NT2/D1 (cell line): ENCODE data around the gene KIF26A.

Experiments used
- YY1 ChIP-seq: IDR thresholded peaks from 2 replicates; pipeline ENCODE4 v1.6.1; 2011; ENCODE audit not compliant: insufficient read length, insufficient read depth
- ZNF274 ChIP-seq: IDR thresholded peaks from 2 replicates; pipeline ENCODE4 v1.6.1; 2011; ENCODE audit warnings: mild to moderate bottlenecking, low read depth, low read length

GRCh38 chr14:104210817-104211195 lies 72.4 kb downstream of the KIF26A start:
- TF ChIP-seq ZNF274 (no peak), YY1 (no peak)
